SU-DHL-6 (cell line): ENCODE data around the gene MT1HL1.

Experiments used
- H2AFZ ChIP-seq: fragments of 200-600 bp; sonication (generic); 2 replicates; pipeline ENCODE4 v1.6.1; 2014; ENCODE audit warnings: low read depth, mild to moderate bottlenecking, moderate library complexity, mixed read lengths, antibody characterized with exemption, low read length; ENCODE audit not compliant: severe bottlenecking
- H3F3A ChIP-seq: fragments of 200-600 bp; shearing (Covaris generic); 2 replicates; pipeline ENCODE4 v1.6.0; 2016; ENCODE audit warnings: antibody characterized with exemption, mild to moderate bottlenecking; ENCODE audit not compliant: insufficient read depth
- H3K27ac ChIP-seq: fragments of 200-600 bp; sonication (generic); 2 replicates; pipeline ENCODE4 v1.5.1; 2016; ENCODE audit warnings: low read depth, mild to moderate bottlenecking, low read length, moderate library complexity, mixed read lengths
- H3K27me3 ChIP-seq: fragments of 200-600 bp; sonication (generic), shearing (Covaris generic); 2 replicates; pipeline ENCODE4 v1.6.0; 2014; ENCODE audit warnings: mild to moderate bottlenecking, low read length
- H3K36me3 ChIP-seq: fragments of 200-600 bp; sonication (generic); 2 replicates; pipeline ENCODE4 v1.6.1; 2014; ENCODE audit warnings: mild to moderate bottlenecking, low read length, mixed read lengths
- H3K4me2 ChIP-seq: fragments of 300-600, 200-600 bp; shearing (Covaris generic), sonication (generic); 2 replicates; pipeline ENCODE4 v1.6.0; 2014; ENCODE audit warnings: low read length, low read depth, mild to moderate bottlenecking; ENCODE audit not compliant: poor library complexity, severe bottlenecking
- H3K4me3 ChIP-seq: fragments of 200-600 bp; sonication (generic); 2 replicates; pipeline ENCODE4 v1.5.1; 2014; ENCODE audit warnings: antibody characterized with exemption, low read length, mild to moderate bottlenecking, mixed read lengths; ENCODE audit not compliant: insufficient read depth, poor library complexity, severe bottlenecking
- H3K79me2 ChIP-seq: fragments of 200-600 bp; sonication (generic); 2 replicates; pipeline ENCODE4 v1.6.1; 2014; ENCODE audit warnings: mild to moderate bottlenecking, low read length, moderate library complexity; ENCODE audit not compliant: insufficient read depth
- H3K9ac ChIP-seq: fragments of 200-600 bp; sonication (generic); 2 replicates; pipeline ENCODE4 v1.7.0; 2014; ENCODE audit warnings: mild to moderate bottlenecking, low read length
- H3K9me2 ChIP-seq: fragments of 200-600 bp; sonication (generic); replicated peaks from 2 replicates; pipeline ENCODE4 v1.6.1; 2014; ENCODE audit warnings: low read length; ENCODE audit not compliant: insufficient read depth
- H3K9me3 ChIP-seq: fragments of 200-600 bp; sonication (generic); 2 replicates; pipeline ENCODE4 v1.6.1; 2014; ENCODE audit warnings: low read length, mixed read lengths; ENCODE audit not compliant: insufficient read depth
- H4K20me1 ChIP-seq: fragments of 200-600 bp; sonication (generic); 2 replicates; pipeline ENCODE4 v1.6.1; 2014; ENCODE audit warnings: low read depth, mild to moderate bottlenecking, antibody characterized with exemption, low read length, moderate library complexity, mixed read lengths
- CTCF ChIP-seq: fragments of 200-600 bp; sonication (generic); IDR thresholded peaks from one replicate; pipeline ENCODE4 v1.5.1; 2017; ENCODE audit warnings: antibody characterized with exemption, mild to moderate bottlenecking, low read length, moderate library complexity; ENCODE audit not compliant: insufficient read depth, poor library complexity, severe bottlenecking
- EZH2phosphoT487 ChIP-seq: fragments of 200-600 bp; sonication (generic), shearing (Covaris generic); conservative IDR thresholded peaks from 2 replicates; pipeline ENCODE4 v1.6.1; 2018; ENCODE audit warnings: mild to moderate bottlenecking, antibody characterized with exemption, low read length, moderate library complexity, mixed read lengths

The MT1HL1 gene

DNA sequence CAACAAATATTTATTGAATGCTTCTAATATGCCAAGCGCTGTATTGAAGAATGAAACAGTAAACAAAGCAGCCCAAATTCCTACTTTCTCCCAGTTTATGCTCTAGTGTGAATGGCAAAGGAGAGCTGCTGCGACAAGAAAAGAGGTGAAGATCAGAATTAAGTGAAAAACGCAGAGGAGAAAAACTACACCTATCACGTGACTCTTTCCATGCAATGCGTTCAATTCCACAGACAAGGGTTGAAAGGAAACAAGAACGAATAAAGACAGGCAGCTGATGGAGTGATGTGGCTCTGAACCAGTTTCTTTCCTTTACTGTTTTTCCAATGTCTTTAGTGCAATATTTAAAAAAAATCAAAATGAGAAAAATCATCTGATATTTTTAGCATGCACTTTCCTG lies 23.6 kb downstream of the MT1HL1 start:
- Histone ChIP-seq H3F3A (no peaks in the 10 kb centered on the region), H3K9me2 (no peaks in the 10 kb centered on the region), H3K4me2 (no peak overlapping the region), H4K20me1 (no peaks in the 10 kb centered on the region), H3K4me3 (no peak overlapping the region), H3K36me3 (no peaks in the 10 kb centered on the region), H3K27me3 (no peaks in the 10 kb centered on the region), H3K9ac (no peak overlapping the region), H3K27ac (no peak overlapping the region), H3K9me3 (no peaks in the 10 kb centered on the region), H2AFZ (no peak overlapping the region), H3K79me2 (no peaks in the 10 kb centered on the region)
- no peak for TF ChIP-seq CTCF
- TF ChIP-seq EZH2phosphoT487: no peak

DNA sequence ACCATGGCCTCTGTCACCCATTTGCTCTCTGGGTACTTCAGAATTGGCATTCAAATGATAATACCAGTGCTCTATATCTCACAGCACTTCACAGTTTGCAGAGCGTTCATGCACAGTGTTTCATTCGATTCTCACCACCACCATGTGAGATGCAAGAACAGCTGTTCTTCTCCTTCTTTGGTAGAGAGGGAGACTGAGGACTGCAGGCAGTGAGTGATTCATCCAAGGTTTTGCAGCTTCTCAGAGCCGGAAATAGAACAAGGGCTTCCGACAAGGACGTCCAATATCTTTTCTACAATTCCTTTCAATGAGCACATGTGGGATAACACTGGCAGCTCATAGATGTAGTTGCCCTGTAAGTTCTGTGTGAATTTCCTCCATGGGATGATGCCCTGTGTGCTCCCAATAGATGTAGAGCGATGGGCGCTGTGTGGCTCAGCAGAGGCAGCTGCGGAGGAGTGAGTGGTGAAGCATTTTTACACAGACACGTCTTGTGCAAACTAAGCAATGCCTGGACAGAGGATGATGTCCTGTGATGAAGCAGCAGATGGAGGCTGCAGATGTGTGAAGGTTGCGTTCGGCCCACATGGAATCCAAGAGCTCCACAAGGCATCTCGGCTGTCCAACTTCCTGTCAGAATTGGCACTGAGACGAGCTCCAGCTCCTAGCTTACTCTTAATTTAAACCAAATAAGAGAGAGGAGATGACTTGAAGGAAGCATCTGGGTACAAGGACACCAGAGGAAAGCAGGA lies 24.9 kb downstream of the MT1HL1 start:
- H2AFZ ChIP-seq: no peak overlapping the region
- no peaks in the 10 kb centered on the region for H3K36me3 ChIP-seq
- H3K9me3 ChIP-seq: no peaks in the 10 kb centered on the region
- H3K4me2 ChIP-seq: no peak overlapping the region
- no peaks in the 10 kb centered on the region for H3K79me2 ChIP-seq
- H3K4me3 ChIP-seq: no peak overlapping the region
- no peak for TF ChIP-seq CTCF
- no peak for TF ChIP-seq EZH2phosphoT487
- no peaks in the 10 kb centered on the region for H4K20me1 ChIP-seq
- H3K9ac ChIP-seq: no peak overlapping the region
- no peaks in the 10 kb centered on the region for H3K9me2 ChIP-seq
- no peaks in the 10 kb centered on the region for H3K27me3 ChIP-seq
- H3F3A ChIP-seq: no peaks in the 10 kb centered on the region
- H3K27ac ChIP-seq: no peak overlapping the region

- H2AFZ ChIP-seq: no peak overlapping the region
- no peaks in the 10 kb centered on the region for H3K9me2 ChIP-seq
- no peaks in the 10 kb centered on the region for H3K36me3 ChIP-seq
Measured at GRCh38 chr1:236978740-236979139, 25.5 kb downstream of the MT1HL1 start.

More at GRCh38 chr1:236978740-236979139, 25.5 kb downstream of the MT1HL1 start:
- Histone ChIP-seq H3K79me2 (no peaks in the 10 kb centered on the region), H3K27me3 (no peaks in the 10 kb centered on the region), H3F3A (no peaks in the 10 kb centered on the region), H4K20me1 (no peaks in the 10 kb centered on the region), H3K4me3 (no peak overlapping the region), H3K4me2 (no peak overlapping the region), H3K9me3 (no peaks in the 10 kb centered on the region), H3K9ac (no peak overlapping the region), H3K27ac (no peak overlapping the region)
- TF ChIP-seq EZH2phosphoT487 (no peak), CTCF (no peak)
